Measurements from ENCODE around the gene CCDC157.

GRCh38 chr22:30308093-30308492, 48.7 kb upstream of the CCDC157 start:
- TF ChIP-seq EP300 (IDR thresholded peaks at IDR 0.05) (no peak), CTCF (IDR thresholded peaks at IDR 0.05) (no peak), POLR2A (IDR thresholded peaks at IDR 0.05) (no peak), POLR2AphosphoS5 (IDR thresholded peaks at IDR 0.05) (no peak)

Measured in gastroesophageal sphincter (tissue), 3 donors.